GM18505 (cell line): Measurements from ENCODE around the gene CCDC3.

Experiments
- ATAC-seq: cut with Tn5 transposase; IDR thresholded peaks from one replicate; pipeline ENCODE4 v1.9.1; 2021; ENCODE audit not compliant: unreplicated experiment
- POLR2A ChIP-seq: IDR thresholded peaks from 4 replicates; pipeline ENCODE4 v1.6.1; 2011; ENCODE audit warnings: borderline replicate concordance; ENCODE audit not compliant: insufficient read depth, insufficient read length; ENCODE audit errors: extremely low read depth

The CCDC3 gene

GRCh38 chr10:12910835-12911234 lies 90.7 kb downstream of the CCDC3 start:
- no peak for TF ChIP-seq POLR2A
- no peak for ATAC-seq

GRCh38 chr10:12909836-12910185 lies 91.7 kb downstream of the CCDC3 start:
- ATAC-seq: no peak
- no peak for TF ChIP-seq POLR2A

- no peak for TF ChIP-seq POLR2A
- ATAC-seq: no peak
Observed at GRCh38 chr10:12909182-12909835, 92.2 kb downstream of the CCDC3 start.

GRCh38 chr10:12908773-12909172 lies 92.7 kb downstream of the CCDC3 start:
- TF ChIP-seq POLR2A: no peak
- no peak for ATAC-seq

- no peak for TF ChIP-seq POLR2A
- no peak for ATAC-seq
Observed at GRCh38 chr10:12907656-12908055, 93.9 kb downstream of the CCDC3 start.

- no peak for ATAC-seq
- TF ChIP-seq POLR2A: no peak
Observed at GRCh38 chr10:12906051-12906541, 95.4 kb downstream of the CCDC3 start.

GRCh38 chr10:12905067-12905466 lies 96.4 kb downstream of the CCDC3 start:
- ATAC-seq: no peak
- TF ChIP-seq POLR2A: no peak

- ATAC-seq: no peak
- no peak for TF ChIP-seq POLR2A
Observed at GRCh38 chr10:12902851-12903358, 98.6 kb downstream of the CCDC3 start.

- ATAC-seq: no peak
- no peak for TF ChIP-seq POLR2A
Observed at GRCh38 chr10:12902135-12902572, 99.4 kb downstream of the CCDC3 start.

GRCh38 chr10:12899546-12899945 lies 102.0 kb downstream of the CCDC3 start:
- ATAC-seq: no peak
- TF ChIP-seq POLR2A: no peak

- no peak for TF ChIP-seq POLR2A
- no peak for ATAC-seq
Observed at GRCh38 chr10:12898271-12898670, 103.2 kb downstream of the CCDC3 start.

- TF ChIP-seq POLR2A: no peak
- no peak for ATAC-seq
Observed at GRCh38 chr10:12897278-12897677, 104.2 kb downstream of the CCDC3 start.

GRCh38 chr10:12896251-12896650 lies 105.3 kb downstream of the CCDC3 start:
- no peak for ATAC-seq
- no peak for TF ChIP-seq POLR2A

- TF ChIP-seq POLR2A: no peak
- ATAC-seq: no peak
Observed at GRCh38 chr10:12892924-12893323, 108.6 kb downstream of the CCDC3 start.
